ENCODE results near the gene COX5A. TPM values are rescaled to one million over a fixed set of nuclear protein-coding genes. Genes with fewer than 3 reads are reported as not detected.
A peak's percentile ranks its signal among the peaks of the same experiment; 100 is the strongest.
"Not testable (repeated sequence)": the region's sequence is repeated elsewhere in the genome, so short reads cannot be mapped to it uniquely, and the experiment has no call there.

The COX5A gene
- total RNA-seq, 1 donor from 2014 or later: 229 TPM

DNA sequence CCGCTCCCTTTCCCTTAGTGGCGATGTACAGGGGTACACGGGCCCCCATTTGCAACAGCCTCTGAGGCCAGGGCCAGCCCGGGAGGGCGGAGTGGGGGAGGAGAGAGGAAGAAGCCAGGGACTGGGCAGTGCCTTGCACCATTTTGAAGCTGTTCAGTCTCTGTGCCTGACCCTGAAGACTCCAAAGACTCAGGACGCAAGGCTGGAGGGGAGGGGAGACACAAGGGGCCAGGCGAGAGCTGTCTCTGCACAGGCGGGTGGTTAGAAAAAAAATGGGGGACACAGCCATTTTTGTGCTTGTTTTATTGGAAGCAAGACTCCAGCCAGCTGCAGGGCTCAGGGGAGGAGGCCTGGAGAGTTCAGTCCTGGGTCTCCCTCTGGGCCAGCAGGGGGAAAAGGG, 17.1 kb upstream of the COX5A start:
- no peak for ATAC-seq

DNA sequence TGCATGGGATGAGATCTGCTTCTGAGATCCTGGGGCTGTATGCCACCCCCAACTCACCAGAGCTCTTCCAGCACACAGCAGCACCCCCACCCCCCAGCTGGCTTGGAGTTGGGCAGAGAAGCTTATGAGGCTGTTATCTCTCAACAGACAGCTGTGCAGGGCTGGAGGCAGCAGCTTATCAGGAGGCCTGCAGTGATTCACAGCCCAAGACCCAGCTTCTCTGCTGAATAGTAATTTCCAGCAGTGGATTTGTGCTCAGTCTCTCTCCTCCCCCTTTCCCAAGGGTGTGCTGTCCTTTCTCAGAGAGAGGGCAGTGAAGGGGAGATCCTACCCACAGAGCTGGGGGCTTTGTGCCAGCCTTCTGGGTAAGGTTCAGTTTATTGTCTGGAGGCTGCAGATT, 16.6 kb upstream of the COX5A start:
- ATAC-seq: no peak

- ATAC-seq: no peak
Observed at GRCh38 chr15:74951006-74951405, 13.1 kb upstream of the COX5A start.

DNA sequence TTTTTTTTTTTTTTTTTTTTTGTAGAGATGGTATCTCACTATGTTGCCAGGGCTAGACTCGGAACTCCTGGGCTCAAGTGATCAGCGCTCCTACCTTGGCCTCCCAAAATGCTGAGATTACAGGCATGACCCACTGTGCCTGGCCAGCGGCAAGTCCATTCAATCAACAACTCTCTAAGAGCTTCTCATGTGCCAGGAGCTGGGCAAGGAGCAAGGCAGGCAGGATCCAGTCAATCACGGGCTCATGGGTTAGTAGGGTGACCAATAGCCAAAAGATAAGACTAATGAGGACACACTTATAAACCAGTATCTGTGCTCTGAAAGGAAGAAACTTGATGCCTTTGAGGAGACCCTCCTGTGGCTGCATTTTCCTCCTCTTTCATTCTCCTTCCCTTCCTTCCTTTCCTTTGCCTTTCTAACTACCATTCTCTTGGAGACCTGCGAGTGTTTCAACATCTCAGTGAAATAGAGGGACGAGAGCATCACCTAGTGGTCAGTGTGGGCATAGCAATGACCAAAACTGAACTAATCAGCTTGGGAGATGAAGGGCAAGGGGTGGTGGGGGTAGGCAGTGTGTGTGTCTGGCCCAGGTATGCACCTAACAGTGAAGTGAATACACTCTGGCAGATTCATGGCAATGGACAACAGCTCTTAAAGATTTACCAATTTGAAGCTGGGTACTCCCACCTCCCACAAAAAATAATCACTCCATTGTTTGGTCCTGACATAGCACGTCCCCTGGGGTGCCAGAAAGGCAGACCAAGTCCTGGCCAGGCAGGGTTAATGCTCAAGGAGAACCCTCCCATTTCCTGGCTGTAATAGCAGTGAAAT, 12.4 kb upstream of the COX5A start:
- peak; percentile 71 for ATAC-seq

DNA sequence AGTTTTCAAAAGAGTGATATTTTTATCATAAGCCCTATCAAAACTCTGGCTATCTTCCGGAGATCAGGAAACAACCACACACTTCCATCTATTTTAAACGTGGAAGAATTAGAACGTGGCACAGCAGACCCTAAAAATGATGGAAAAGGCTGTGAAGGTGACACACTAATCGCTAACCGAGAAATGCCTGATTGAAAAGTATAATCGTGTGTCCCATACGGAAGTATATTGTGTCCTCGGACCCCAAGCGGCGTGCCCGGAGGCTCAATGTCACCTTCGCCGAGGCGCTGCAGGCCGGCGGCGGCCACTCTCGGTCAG, 642 bp downstream of the COX5A start:
- ATAC-seq: no peak

DNA sequence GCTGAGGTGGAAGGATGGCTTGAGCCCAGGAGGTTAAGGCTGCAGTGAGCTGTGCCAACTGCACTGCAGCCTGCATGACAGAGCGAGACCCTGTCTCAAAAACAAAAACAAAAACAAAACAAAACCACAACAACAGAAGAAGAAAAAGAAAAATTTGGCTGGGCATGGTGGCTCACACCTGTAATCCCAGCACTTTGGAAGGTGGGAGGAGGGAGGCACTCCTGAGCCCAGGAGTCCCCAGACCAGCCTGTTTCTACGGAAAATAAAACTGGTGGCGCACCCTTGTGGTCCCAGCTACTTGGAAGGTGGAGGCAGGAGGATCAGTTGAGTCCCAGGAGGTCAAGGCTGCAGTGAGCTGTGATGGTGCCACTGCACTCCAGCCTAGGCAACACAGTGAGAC, 2.7 kb downstream of the COX5A start:
- ATAC-seq: not testable (repeated sequence)

DNA sequence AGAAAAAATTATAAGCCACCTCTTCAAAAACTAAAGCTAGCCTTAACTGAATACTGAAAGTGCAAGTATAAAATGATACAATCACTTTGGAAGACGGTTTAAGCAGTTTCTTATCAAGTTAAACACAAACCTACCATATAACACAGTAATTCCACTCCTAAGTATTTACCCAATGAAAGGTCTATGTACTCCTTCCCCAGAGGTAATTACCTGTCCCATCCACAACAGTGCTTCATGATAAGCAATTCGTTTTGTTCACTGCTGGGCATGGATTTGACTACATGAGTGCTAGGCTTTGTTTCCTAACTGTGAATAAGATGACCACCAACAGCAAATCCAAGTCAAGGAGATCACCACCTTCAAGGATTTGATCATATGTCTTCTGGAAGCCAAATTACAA, 4.3 kb downstream of the COX5A start:
- no peak for ATAC-seq

DNA sequence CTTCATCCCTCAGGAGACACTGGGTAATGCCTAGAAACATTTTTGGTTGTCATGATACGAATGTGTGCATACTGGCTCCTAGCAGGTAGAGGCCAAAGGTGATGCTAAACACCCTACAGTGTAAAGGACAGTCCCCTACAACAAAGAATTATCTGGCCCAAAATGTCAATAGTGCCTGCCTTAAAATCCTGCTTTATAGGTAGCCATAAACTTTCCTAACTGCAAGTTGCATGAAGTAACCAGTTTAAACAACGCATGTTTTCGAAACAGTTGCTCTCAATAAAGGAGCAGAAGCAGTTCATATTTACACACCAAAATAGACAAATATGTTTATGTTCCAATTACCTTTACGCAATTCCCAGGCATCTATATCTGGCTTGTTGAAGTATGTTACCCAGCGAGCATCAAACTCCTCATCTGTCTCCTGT, 9.1 kb downstream of the COX5A start:
- no peak for ATAC-seq

DNA sequence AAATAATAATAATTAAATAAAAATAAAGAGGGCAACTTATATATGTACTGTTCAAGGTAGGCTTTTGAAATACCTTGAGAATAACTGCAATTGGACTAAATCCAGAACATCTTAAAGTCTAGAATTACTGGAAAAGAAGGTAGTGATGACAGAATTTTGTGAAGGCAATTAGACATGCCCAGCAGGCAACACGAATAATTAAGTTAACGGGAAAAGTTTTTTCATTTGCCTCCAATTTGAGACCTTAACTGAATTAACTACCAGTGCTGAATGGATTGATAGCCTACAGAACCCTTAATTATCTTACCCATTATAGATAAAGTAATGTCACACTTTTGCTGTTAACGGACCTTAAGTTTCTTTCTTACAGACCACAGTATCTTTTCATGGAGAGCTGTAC, 13.3 kb downstream of the COX5A start:
- ATAC-seq: no peak

DNA sequence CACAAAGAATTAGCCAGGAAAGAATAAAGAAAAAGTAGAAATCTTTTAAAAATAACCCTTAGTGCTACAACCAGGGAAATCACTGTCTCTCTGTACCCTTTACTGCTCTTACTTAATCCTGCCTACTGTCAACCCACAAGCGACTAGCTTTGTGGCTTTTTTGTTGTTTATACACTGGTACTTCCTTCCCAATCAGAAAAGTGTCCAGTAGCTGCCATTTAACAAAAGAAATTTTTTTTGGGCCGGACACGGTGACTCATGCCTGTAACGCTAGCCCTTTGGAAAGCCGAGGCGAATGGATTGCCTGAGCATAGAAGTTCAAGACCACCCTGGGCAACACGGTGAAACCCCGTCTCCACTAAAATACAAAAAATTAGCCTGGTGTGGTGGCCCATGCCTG, 17.4 kb downstream of the COX5A start:
- no peak for ATAC-seq

DNA sequence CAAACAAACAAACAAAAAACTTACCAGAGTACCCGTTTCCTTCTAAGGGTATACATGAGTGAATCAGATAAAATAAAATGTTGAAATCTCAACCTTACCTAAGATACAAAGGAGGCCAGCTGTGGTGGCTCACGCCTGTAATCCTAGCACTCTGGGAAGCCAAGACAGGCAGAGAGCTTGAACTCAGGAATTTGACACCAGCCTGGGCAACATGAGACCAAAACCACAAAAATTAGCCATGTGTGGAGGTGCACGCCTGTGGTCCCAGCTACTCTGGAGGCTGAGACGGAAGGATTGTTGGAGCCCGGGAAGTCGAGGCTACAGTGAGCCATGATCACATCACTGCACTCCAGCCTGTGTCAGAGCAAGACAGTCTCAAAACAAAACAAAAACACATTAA, 20.2 kb downstream of the COX5A start:
- ATAC-seq: no peak

DNA sequence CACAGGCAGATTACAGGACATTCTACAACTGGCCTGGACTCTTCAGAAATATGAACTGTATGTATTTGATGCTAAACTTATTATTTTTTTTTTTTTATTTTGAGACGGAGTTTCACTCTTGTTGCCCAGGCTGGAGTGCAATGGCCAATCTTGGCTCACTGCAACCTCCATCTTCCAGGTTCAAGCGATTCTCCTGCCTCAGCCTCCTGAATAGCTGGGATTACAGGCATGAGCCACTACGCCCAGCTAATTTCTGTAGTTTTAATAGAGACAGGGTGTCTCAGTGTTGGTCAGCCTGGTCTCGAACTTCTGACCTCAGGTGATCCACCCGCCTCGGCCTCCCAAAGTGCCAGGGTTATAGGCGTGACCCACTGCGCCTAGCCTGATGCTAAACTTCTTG, 24.1 kb downstream of the COX5A start:
- not testable (repeated sequence) for ATAC-seq

DNA sequence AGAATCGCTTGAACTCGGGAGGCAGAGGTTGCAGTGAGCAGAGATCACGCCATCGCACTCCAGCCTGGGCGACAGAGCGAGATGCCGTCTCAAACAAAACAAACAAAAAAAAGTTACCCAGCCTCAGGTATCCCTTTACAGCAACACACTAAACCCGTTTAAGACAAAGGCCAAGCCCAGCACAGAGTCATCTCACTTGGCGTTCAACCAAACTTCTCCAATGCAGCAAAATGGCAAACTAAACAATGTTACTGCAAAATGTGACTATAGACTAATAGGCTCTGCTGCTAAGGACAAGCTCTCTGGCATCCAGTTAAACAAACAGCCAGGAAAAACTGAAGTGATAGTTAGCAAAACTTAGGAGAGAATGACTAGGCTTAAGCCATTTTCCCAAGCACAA, 24.8 kb downstream of the COX5A start:
- peak; percentile 62 for ATAC-seq

DNA sequence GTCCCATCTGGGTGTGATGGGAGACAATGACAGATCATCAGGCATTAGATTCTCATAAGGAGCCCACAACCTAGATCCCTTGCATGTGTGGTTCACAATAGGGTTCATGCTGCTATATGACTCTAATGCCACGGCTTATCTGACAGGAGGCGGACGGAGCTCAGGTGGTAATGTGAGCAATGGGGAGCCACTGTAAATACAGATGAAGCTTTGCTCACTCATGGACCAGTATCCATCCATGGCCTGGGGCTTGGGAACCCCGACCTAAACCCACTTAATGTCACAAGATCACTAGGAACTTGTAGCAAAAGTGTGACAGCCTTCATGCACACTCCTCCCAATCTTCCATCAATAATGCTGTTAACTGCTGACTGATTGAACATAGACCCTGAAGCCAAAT, 29.2 kb downstream of the COX5A start:
- ATAC-seq: no peak

- peak; percentile 41 for ATAC-seq
Observed at GRCh38 chr15:74907163-74907870, 30.6 kb downstream of the COX5A start.

GRCh38 chr15:74906450-74907162, 31.3 kb downstream of the COX5A start, which contains the start of gene FAM219B:
Gene FAM219B, minus strand, starts transcription at chr15:74906851. Its CDS starts 51 bp downstream, at chr15:74906800.
- ATAC-seq: peak; percentile 86

- peak; percentile 11 for ATAC-seq
Observed at GRCh38 chr15:74906067-74906449, 31.8 kb downstream of the COX5A start.

- ATAC-seq: no peak
Observed at GRCh38 chr15:74904190-74904805, 33.6 kb downstream of the COX5A start.

DNA sequence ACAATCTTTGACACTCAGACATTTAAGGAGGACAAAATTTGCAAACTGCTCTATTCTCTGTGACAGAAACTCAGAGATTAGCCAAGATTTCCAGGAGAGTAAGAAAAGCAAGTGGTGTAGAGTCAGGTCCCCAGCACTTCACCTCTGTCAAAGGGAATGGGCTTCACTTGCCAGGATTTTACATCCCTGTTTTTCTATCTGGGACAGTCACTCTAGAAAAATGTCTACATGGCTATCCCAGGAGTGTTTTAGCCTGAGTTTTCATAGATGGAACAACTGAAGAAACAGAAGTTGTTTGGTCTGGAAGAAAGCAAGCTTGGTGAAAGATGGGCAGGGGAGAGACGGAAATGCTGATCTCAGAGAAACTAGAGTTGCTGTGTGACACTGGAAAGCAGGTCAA, 34.2 kb downstream of the COX5A start:
- no peak for ATAC-seq

DNA sequence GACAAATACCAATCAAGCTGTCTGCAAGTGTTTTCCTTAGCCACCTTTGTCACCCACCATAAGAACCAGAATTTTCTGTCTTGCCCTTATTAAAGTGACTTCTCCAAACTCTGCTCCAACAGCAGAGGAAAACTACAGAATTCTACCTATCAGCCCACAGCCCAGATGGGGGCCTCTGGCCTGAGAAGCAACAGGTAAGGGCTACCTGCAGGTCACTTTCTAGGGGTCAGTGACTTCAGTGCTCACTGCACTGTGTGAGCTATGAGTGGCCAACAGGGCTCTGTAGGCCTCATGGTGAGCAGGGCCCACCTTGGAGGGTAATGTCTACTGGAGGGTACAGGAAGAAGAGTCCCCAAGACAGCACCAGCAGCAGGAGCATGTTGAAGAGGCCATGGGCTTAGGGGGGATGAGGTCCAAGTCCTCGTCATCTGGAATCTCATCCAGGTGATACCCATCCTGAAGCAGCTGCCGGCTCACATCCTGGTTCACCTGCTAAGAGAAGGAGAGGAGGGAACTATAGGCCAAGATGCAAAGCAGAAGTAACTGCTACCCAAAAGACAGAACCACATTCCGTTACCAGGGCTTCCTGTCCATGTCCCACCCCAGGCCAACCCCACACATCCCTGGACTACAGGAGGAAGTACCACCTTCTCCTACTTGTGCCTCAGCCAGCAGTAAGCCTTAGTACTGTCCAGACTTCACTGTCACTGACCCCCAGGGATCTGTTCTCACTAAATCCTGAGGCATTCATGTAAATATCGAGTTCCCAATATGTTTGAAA, 35.4 kb downstream of the COX5A start:
- ATAC-seq: no peak

DNA sequence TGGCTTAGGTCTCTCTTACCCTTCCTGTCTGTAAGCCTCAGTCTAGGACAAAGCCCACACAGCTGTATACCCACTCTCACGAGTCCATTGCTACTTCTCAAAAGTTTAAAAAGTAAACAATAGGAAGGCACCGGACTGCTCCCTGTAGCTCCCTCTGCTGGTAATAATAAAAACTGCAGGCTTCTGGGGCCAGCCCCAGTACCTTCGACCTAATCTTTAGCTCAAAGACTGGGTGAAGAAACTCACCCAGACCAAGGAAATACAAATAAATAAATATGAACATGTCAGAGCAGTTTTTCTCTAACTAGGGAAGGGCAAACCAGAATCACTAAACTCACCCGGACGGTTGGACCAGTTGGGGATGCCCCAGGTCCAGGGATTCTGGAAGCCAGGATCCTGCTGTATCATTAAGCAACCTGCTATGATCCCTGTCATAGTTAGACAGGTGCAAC, 36.2 kb downstream of the COX5A start:
- peak; percentile 73 for ATAC-seq

GRCh38 chr15:74897300-74897701, 40.6 kb downstream of the COX5A start:
- no peak for ATAC-seq

All from esophagus mucosa (tissue), 1 donor.